Measurements from ENCODE around the gene CHMP4A.
"Not testable (repeated sequence)": the region's sequence is repeated elsewhere in the genome, so short reads cannot be mapped to it uniquely, and the experiment has no call there.

The CHMP4A gene

GRCh38 chr14:24246765-24247212 is 33.5 kb upstream of the CHMP4A start:
- DNase-seq = peak; percentile 85

GRCh38 chr14:24245350-24245749 is 32.1 kb upstream of the CHMP4A start:
- not testable (repeated sequence) for DNase-seq

- DNase-seq = no peak
These were observed 30.1 kb upstream of the CHMP4A start for GRCh38 chr14:24243336-24243836.

GRCh38 chr14:24241829-24242443 is 28.6 kb upstream of the CHMP4A start:
- peak; percentile 94 for DNase-seq

- no peak for DNase-seq
These were observed 27.0 kb upstream of the CHMP4A start for GRCh38 chr14:24240110-24240918.

- no peak for DNase-seq
These were observed 25.3 kb upstream of the CHMP4A start for GRCh38 chr14:24238527-24239037.

GRCh38 chr14:24238123-24238522 is 24.8 kb upstream of the CHMP4A start:
- no peak for DNase-seq

- no peak for DNase-seq
These were observed 24.2 kb upstream of the CHMP4A start for GRCh38 chr14:24237463-24237955.

- no peak for DNase-seq
These were observed 23.6 kb upstream of the CHMP4A start for GRCh38 chr14:24236689-24237462.

- DNase-seq = no peak
These were observed 22.8 kb upstream of the CHMP4A start for GRCh38 chr14:24235804-24236688.

- no peak for DNase-seq
These were observed 21.1 kb upstream of the CHMP4A start for GRCh38 chr14:24234095-24235005.

- no peak for DNase-seq
These were observed 20.2 kb upstream of the CHMP4A start for GRCh38 chr14:24233538-24233866.

GRCh38 chr14:24232645-24233537 is 19.6 kb upstream of the CHMP4A start, which contains the start of gene GMPR2:
GMPR2 (plus strand) TSS chr14:24232929; CDS start chr14:24233254, 325 bp downstream.
- no peak for DNase-seq

- peak; percentile 96 for DNase-seq
These were observed 18.9 kb upstream of the CHMP4A start, which contains the start of gene NEDD8 for GRCh38 chr14:24232121-24232644. NEDD8 (minus strand) TSS chr14:24232367; CDS start chr14:24232267, 100 bp downstream.

- DNase-seq = no peak
These were observed 18.2 kb upstream of the CHMP4A start for GRCh38 chr14:24231263-24232120.

- DNase-seq = no peak
These were observed 15.6 kb upstream of the CHMP4A start for GRCh38 chr14:24228902-24229301.

GRCh38 chr14:24226473-24226872 is 13.2 kb upstream of the CHMP4A start:
- DNase-seq = no peak

GRCh38 chr14:24224618-24225071 is 11.4 kb upstream of the CHMP4A start:
- no peak for DNase-seq

Measured in activated CD4-positive, alpha-beta T cell treated with anti-CD3 and anti-CD28 coated beads, Interleukin-2, amount 50 U/mL, for 16 hours (primary cell).